HFFc6 (cell line): Measurements from ENCODE around the gene ITFG1. TPM values are rescaled to one million over a fixed set of nuclear protein-coding genes. Genes with fewer than 3 reads are reported as not detected.
A peak's percentile ranks its signal among the peaks of the same experiment; 100 is the strongest.

ENCODE experiments used
- DNase-seq: peaks from one replicate; pipeline ENCODE4 v3.0.0-alpha.2; 2018
- H3K27ac Mint-ChIP-seq: 2 replicates; pipeline ENCODE4 v1.8.0; 2020; ENCODE audit warnings: mild to moderate bottlenecking, mixed read lengths
- H3K27me3 Mint-ChIP-seq: 2 replicates; pipeline ENCODE4 v1.8.0; 2021; ENCODE audit warnings: mild to moderate bottlenecking, moderate library complexity, mixed read lengths; ENCODE audit not compliant: insufficient read depth
- H3K36me3 Mint-ChIP-seq: 2 replicates; pipeline ENCODE4 v1.8.0; 2021; ENCODE audit warnings: low read depth, mixed read lengths
- H3K4me1 Mint-ChIP-seq: 2 replicates; pipeline ENCODE4 v1.8.0; 2020; ENCODE audit warnings: low read depth, mixed read lengths
- H3K4me3 Mint-ChIP-seq: 2 replicates; pipeline ENCODE4 v1.8.0; 2020; ENCODE audit warnings: mild to moderate bottlenecking, moderate library complexity, mixed read lengths
- H3K9me3 Mint-ChIP-seq: 2 replicates; pipeline ENCODE4 v1.8.0; 2020; ENCODE audit warnings: mild to moderate bottlenecking, mixed read lengths
- total RNA-seq, 6 experiments: library from RNA; stranded (reverse); fragmentation: NEBNext Ultra II Directional; extraction: Animal tissue kit (Norgen Biotek cat#: 25700); gene quantifications; 2 replicates in 1 of 6; 3 replicates in 5 of 6; pipeline ENCODE4 v1.2.3, GENCODE V29; 2021
- TF ChIP-seq, protein P1 (sequence below): fragments of 200-600 bp; sonication (generic); IDR thresholded peaks from 2 replicates; pipeline ENCODE4 v1.5.0; 2021; ENCODE audit warnings: antibody characterized with exemption, mild to moderate bottlenecking

ITFG1 gene
- total RNA-seq, 6 experiments from 2014 or later, result 65.4 to 96.9 (median 79.4) TPM

GRCh38 chr16:47262938-47263337 lies 197.9 kb downstream of the ITFG1 start:
- H3K36me3 Mint-ChIP-seq, result no peaks in the 10 kb centered on the region
- no peaks in the 10 kb centered on the region for H3K27me3 Mint-ChIP-seq
- H3K27ac Mint-ChIP-seq, result no peak overlapping the region

DNA sequence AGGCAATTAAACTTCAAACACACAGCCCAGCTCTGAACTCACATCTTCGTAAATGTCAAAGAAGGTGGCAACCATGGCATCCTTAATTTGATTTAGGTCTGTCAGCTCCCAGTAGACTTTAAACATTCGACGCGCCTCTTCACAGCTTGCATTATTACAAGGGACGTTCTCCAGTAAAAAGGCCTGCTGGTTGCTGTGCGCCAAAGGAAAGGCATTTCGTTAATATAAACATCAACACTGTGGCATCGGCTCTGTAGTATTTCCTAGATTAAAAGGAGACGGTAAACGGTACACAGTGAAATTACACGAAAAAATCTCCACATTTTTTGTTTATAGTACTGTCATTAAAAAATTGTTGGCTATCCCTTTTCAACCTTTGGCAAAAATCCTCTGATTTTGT lies 200.4 kb downstream of the ITFG1 start:
- TF ChIP-seq, protein P1, sequence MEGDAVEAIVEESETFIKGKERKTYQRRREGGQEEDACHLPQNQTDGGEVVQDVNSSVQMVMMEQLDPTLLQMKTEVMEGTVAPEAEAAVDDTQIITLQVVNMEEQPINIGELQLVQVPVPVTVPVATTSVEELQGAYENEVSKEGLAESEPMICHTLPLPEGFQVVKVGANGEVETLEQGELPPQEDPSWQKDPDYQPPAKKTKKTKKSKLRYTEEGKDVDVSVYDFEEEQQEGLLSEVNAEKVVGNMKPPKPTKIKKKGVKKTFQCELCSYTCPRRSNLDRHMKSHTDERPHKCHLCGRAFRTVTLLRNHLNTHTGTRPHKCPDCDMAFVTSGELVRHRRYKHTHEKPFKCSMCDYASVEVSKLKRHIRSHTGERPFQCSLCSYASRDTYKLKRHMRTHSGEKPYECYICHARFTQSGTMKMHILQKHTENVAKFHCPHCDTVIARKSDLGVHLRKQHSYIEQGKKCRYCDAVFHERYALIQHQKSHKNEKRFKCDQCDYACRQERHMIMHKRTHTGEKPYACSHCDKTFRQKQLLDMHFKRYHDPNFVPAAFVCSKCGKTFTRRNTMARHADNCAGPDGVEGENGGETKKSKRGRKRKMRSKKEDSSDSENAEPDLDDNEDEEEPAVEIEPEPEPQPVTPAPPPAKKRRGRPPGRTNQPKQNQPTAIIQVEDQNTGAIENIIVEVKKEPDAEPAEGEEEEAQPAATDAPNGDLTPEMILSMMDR, result no peak
- peaks cover 5% of the 10 kb centered on the region; the same call in 1 of the 2 replicates for H3K4me1 Mint-ChIP-seq
- no peak overlapping the region for H3K27ac Mint-ChIP-seq
- H3K36me3 Mint-ChIP-seq, result no peaks in the 10 kb centered on the region; the same call in 1 of the 2 replicates
- H3K9me3 Mint-ChIP-seq, result no peaks in the 10 kb centered on the region
- no peaks in the 10 kb centered on the region for H3K27me3 Mint-ChIP-seq
- no peak for DNase-seq
- no peak overlapping the region for H3K4me3 Mint-ChIP-seq

More at GRCh38 chr16:47262938-47263337, 197.9 kb downstream of the ITFG1 start:
- DNase-seq, result no peak
- Mint-ChIP-seq H3K4me3 (no peak overlapping the region), H3K4me1 (peaks cover 5% of the 10 kb centered on the region; the same call in 1 of the 2 replicates), H3K9me3 (no peaks in the 10 kb centered on the region)
- TF ChIP-seq, protein P1, result no peak

DNA sequence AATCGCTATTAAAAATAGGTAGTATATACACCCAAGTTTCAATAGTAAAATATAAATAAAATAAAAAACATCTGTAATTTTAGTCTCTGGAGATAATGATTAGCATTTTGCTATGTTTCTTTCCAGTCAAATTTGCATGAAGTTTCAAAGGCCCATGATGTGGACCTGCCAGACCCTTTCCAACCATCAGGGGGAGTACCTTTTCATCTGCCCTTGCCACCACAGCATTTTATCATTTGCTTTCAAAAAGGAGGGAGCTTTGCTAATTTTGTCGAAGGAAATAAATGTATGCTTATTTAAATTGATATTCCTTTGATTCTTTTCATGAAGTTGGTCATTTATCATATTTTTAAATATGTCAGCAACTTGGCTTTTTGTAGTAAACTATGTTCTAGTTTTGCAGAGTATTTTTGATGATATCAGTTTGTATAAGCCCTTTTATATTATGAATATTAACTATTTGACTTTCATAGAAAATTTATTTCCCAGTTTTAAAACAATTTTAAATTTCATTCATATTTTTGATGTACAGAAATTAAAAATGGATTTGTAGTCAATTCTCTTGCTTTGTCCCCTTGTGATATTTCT lies 201.9 kb downstream of the ITFG1 start:
- no peak for DNase-seq
- no peak overlapping the region for H3K27ac Mint-ChIP-seq
- TF ChIP-seq, protein P1, result peak; percentile 83
- H3K4me1 Mint-ChIP-seq, result peaks cover 5% of the 10 kb centered on the region; the same call in 1 of the 2 replicates
- H3K9me3 Mint-ChIP-seq, result no peaks in the 10 kb centered on the region
- H3K27me3 Mint-ChIP-seq, result no peaks in the 10 kb centered on the region
- no peaks in the 10 kb centered on the region; the same call in 1 of the 2 replicates for H3K36me3 Mint-ChIP-seq
- H3K4me3 Mint-ChIP-seq, result no peak overlapping the region

- no peak overlapping the region for H3K4me3 Mint-ChIP-seq
- no peaks in the 10 kb centered on the region for H3K9me3 Mint-ChIP-seq
- no peaks in the 10 kb centered on the region; the same call in 1 of the 2 replicates for H3K36me3 Mint-ChIP-seq
- H3K4me1 Mint-ChIP-seq, result no peaks in the 10 kb centered on the region
- TF ChIP-seq, protein P1, result no peak
- no peaks in the 10 kb centered on the region for H3K27me3 Mint-ChIP-seq
- DNase-seq, result no peak
- H3K27ac Mint-ChIP-seq, result no peak overlapping the region
These were observed 206.1 kb downstream of the ITFG1 start for GRCh38 chr16:47254756-47255155.

- H3K9me3 Mint-ChIP-seq, result no peaks in the 10 kb centered on the region
- no peaks in the 10 kb centered on the region for H3K27me3 Mint-ChIP-seq
- H3K4me3 Mint-ChIP-seq, result no peak overlapping the region
- no peaks in the 10 kb centered on the region; the same call in 1 of the 2 replicates for H3K36me3 Mint-ChIP-seq
- TF ChIP-seq, protein P1, result no peak
- no peak for DNase-seq
- no peak overlapping the region for H3K27ac Mint-ChIP-seq
- H3K4me1 Mint-ChIP-seq, result no peaks in the 10 kb centered on the region
These were observed 209.9 kb downstream of the ITFG1 start for GRCh38 chr16:47250983-47251382.
